DND-41 (cell line): ENCODE data around the gene PPP1R36.

ENCODE experiments used
- ATAC-seq: fragments of 200-7000 bp; cut with Tn5 transposase; 3 replicates; pipeline ENCODE4 v1.9.1; 2021; ENCODE audit warnings: low read depth; ENCODE audit not compliant: insufficient read depth
- DNase-seq: peaks from one replicate; pipeline ENCODE4 v3.0.0-alpha.2; 2020
- H2AFZ ChIP-seq: 2 replicates; pipeline ENCODE4 v1.6.0; 2012; ENCODE audit warnings: low read depth, low read length
- H3K27ac ChIP-seq: 2 replicates; pipeline ENCODE4 v1.5.1; 2012; ENCODE audit warnings: low read length, inconsistent platforms
- H3K27me3 ChIP-seq: fragments of 200-600 bp; sonication (generic); 2 replicates; pipeline ENCODE4 v1.6.0; 2012; ENCODE audit warnings: low read length, mild to moderate bottlenecking, inconsistent platforms; ENCODE audit not compliant: insufficient read depth, poor library complexity
- H3K36me3 ChIP-seq: 2 replicates; pipeline ENCODE4 v1.5.1; 2012; ENCODE audit warnings: low read length, inconsistent platforms; ENCODE audit not compliant: insufficient read depth
- H3K4me1 ChIP-seq: 2 replicates; pipeline ENCODE4 v1.5.1; 2012; ENCODE audit warnings: mild to moderate bottlenecking, low read length; ENCODE audit not compliant: insufficient read depth
- H3K4me2 ChIP-seq: 2 replicates; pipeline ENCODE4 v1.6.0; 2012; ENCODE audit warnings: mild to moderate bottlenecking, moderate library complexity, low read length, inconsistent platforms; ENCODE audit not compliant: insufficient read depth
- H3K4me3 ChIP-seq, 2 experiments: fragments of 200-600 bp in 1 of 2; shearing (Covaris generic) in 1 of 2; 2 replicates each; pipeline ENCODE4 v1.5.1; 2012 to 2016; ENCODE audit warnings: inconsistent platforms in 2 of 2, low read length in 2 of 2, mild to moderate bottlenecking in 2 of 2, low read depth in 1 of 2, moderate library complexity in 1 of 2
- H3K79me2 ChIP-seq: 2 replicates; pipeline ENCODE4 v1.6.0; 2012; ENCODE audit warnings: low read length, inconsistent platforms; ENCODE audit not compliant: insufficient read depth
- H3K9ac ChIP-seq: 2 replicates; pipeline ENCODE4 v1.6.0; 2012; ENCODE audit warnings: low read depth, mild to moderate bottlenecking, inconsistent platforms, low read length, moderate library complexity
- H3K9me3 ChIP-seq: 2 replicates; pipeline ENCODE4 v1.5.1; 2012; ENCODE audit warnings: low read length, moderate library complexity, mild to moderate bottlenecking, inconsistent platforms; ENCODE audit not compliant: insufficient read depth, severe bottlenecking
- H4K20me1 ChIP-seq: 2 replicates; pipeline ENCODE4 v1.6.0; 2012; ENCODE audit warnings: low read length; ENCODE audit not compliant: insufficient read depth
- CTCF ChIP-seq: IDR thresholded peaks from 2 replicates; pipeline ENCODE4 v1.5.1; 2012; ENCODE audit warnings: borderline replicate concordance, low read length, moderate library complexity, mild to moderate bottlenecking; ENCODE audit not compliant: poor library complexity, severe bottlenecking; ENCODE audit errors: extremely low read depth
- EZH2 ChIP-seq: IDR thresholded peaks from 3 replicates; pipeline ENCODE4 v1.6.1; 2012; ENCODE audit warnings: borderline replicate concordance, low read depth, mild to moderate bottlenecking, moderate library complexity, low read length, inconsistent platforms; ENCODE audit not compliant: severe bottlenecking

Gene PPP1R36

GRCh38 chr14:64638625-64639024 lies 88.9 kb downstream of the PPP1R36 start:
- Histone ChIP-seq H3K79me2 (no peaks in the 10 kb centered on the region), H3K9me3 (no peaks in the 10 kb centered on the region), H3K27ac (no peak overlapping the region), H3K27me3 (no peaks in the 10 kb centered on the region), H3K9ac (no peak overlapping the region), H4K20me1 (no peaks in the 10 kb centered on the region), H3K4me1 (peaks cover 5% of the 10 kb centered on the region; the same call in 1 of the 2 replicates), H2AFZ (no peak overlapping the region), H3K36me3 (no peaks in the 10 kb centered on the region), H3K4me3 (no peak overlapping the region), H3K4me2 (no peak overlapping the region)
- ATAC-seq (no peak), DNase-seq (no peak)
- TF ChIP-seq EZH2 (no peak), CTCF (no peak)
